Transverse colon (tissue), 3 donors: Measurements from ENCODE around the gene SLC15A4.

ENCODE experiments used
- CTCF ChIP-seq, 5 experiments: fragments of 200-600 bp in 3 of 5; fragments of 450-650 bp in 2 of 5; sonication (generic) in 3 of 5; IDR thresholded peaks; 1 replicate in 2 of 5; 2 replicates in 3 of 5; pipeline ENCODE4 v1.5.1; 2016 to 2017; ENCODE audit warnings: antibody characterized with exemption in 5 of 5, inconsistent platforms in 3 of 5, mild to moderate bottlenecking in 2 of 5, moderate library complexity in 1 of 5
- EP300 ChIP-seq: sonication (generic); formaldehyde crosslinking; IDR thresholded peaks from one replicate; pipeline ENCODE4 v1.6.1; 2017; ENCODE audit warnings: antibody characterized with exemption, low read depth

- TF ChIP-seq CTCF (IDR thresholded peaks at IDR 0.05), result no peak
- TF ChIP-seq EP300, result no peak
Observed at GRCh38 chr12:128754275-128754674, 69.5 kb downstream of the SLC15A4 start.
